Measurements from ENCODE around the gene FCER1A. TPM values are rescaled to one million over a fixed set of nuclear protein-coding genes. Genes with fewer than 3 reads are reported as not detected.

Gene FCER1A
- total RNA-seq, 2 donors from 2014 or later, result 1.3 to 1.5 TPM

DNA sequence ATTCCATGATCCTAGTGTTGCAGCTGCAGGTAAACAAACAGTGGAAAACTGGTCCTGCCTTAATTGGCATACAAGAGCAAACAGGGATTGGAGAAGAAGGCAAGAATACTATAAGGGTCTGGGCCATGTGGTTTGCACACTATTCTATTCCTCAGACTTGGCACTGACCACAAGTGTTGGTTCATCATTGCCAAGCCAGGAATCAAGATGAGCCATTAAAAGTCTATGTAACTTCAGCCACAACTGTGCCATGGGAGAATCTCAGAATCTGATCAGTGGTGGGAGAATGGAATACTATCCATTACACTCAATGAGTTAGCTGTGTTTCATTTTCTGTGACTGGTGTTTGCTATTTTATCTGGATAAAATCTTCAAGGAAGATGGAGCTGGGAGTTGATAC lies 26.2 kb upstream of the FCER1A start:
- H3K4me3 ChIP-seq, result no peak overlapping the region
- no peaks in the 10 kb centered on the region for H3K9me3 ChIP-seq
- H3K36me3 ChIP-seq, result no peaks in the 10 kb centered on the region
- no peaks in the 10 kb centered on the region for H3K4me1 ChIP-seq (replicated peaks)
- H3K27me3 ChIP-seq (replicated peaks; ENCODE audit: insufficient read depth), result no peaks in the 10 kb centered on the region
- intact Hi-C loops (cut with DNase I), result no loop called here
- no peak for TF ChIP-seq POLR2A (IDR thresholded peaks at IDR 0.05)
- TF ChIP-seq, protein P1, sequence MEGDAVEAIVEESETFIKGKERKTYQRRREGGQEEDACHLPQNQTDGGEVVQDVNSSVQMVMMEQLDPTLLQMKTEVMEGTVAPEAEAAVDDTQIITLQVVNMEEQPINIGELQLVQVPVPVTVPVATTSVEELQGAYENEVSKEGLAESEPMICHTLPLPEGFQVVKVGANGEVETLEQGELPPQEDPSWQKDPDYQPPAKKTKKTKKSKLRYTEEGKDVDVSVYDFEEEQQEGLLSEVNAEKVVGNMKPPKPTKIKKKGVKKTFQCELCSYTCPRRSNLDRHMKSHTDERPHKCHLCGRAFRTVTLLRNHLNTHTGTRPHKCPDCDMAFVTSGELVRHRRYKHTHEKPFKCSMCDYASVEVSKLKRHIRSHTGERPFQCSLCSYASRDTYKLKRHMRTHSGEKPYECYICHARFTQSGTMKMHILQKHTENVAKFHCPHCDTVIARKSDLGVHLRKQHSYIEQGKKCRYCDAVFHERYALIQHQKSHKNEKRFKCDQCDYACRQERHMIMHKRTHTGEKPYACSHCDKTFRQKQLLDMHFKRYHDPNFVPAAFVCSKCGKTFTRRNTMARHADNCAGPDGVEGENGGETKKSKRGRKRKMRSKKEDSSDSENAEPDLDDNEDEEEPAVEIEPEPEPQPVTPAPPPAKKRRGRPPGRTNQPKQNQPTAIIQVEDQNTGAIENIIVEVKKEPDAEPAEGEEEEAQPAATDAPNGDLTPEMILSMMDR (IDR thresholded peaks at IDR 0.05), result no peak
- TF ChIP-seq POLR2AphosphoS5 (IDR thresholded peaks at IDR 0.05), result no peak
- H3K27ac ChIP-seq, result no peak overlapping the region
- DNase-seq (ENCODE audit: low spot score), result no peak

DNA sequence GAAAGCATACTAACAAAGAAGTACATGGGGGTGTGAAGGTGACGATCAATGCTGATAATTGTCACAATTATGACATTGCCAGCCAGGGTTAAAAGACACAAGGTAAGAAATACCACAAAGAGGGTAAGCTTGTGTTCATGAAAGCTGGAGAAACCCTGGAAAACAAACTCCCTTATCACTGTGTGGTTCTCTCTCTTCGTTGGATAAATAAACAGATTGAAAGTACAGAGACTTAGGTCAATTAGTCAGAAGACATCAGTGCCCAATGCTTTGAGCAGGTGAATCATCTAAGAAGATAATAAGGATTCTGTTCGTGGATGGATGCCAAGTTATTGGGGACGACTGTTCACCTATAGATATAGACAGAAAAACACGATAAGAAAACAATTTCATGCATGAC lies 22.4 kb upstream of the FCER1A start:
- WGBS, result 63% methylated on average over 5 of the region's 5 CpGs
- Histone ChIP-seq H3K27ac (no peak overlapping the region), H3K4me1 (replicated peaks) (no peaks in the 10 kb centered on the region), H3K36me3 (no peaks in the 10 kb centered on the region), H3K9me3 (no peaks in the 10 kb centered on the region), H3K4me3 (no peak overlapping the region), H3K27me3 (replicated peaks; ENCODE audit: insufficient read depth) (no peaks in the 10 kb centered on the region)
- TF ChIP-seq POLR2AphosphoS5 (IDR thresholded peaks at IDR 0.05), result no peak
- intact Hi-C loops (cut with DNase I), result no loop called here
- DNase-seq (ENCODE audit: low spot score), result no peak

DNA sequence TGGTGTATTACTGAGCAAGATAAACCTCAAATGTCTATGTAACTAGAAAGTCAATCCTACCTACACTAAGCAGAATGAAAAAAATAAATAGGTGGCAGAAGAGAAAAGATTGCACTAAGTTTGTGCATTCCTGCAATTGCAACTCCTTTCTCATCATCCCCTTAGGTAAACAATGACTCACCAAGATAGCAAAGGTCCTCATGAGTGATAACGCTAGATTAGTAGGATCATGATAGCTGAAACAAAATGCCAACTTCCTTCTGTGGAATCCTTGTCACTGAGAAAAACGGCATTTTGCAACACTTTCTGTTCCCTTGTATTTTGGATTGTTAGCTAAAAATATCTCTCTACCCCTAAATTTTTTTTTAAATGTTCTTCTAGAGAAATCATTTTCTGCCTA lies 20.0 kb upstream of the FCER1A start:
- Histone ChIP-seq H3K4me3 (no peak overlapping the region), H3K36me3 (no peaks in the 10 kb centered on the region), H3K27me3 (replicated peaks; ENCODE audit: insufficient read depth) (no peaks in the 10 kb centered on the region), H3K27ac (no peak overlapping the region), H3K9me3 (no peaks in the 10 kb centered on the region), H3K4me1 (replicated peaks) (no peaks in the 10 kb centered on the region)
- DNase-seq (ENCODE audit: low spot score), result no peak
- WGBS, result 48% methylated on average over 2 of the region's 2 CpGs
- intact Hi-C loops (cut with DNase I), result no loop called here
- TF ChIP-seq POLR2AphosphoS5 (IDR thresholded peaks at IDR 0.05), result no peak
- no peak for TF ChIP-seq POLR2A (IDR thresholded peaks at IDR 0.05)
- TF ChIP-seq, protein P1 (IDR thresholded peaks at IDR 0.05), result no peak

DNA sequence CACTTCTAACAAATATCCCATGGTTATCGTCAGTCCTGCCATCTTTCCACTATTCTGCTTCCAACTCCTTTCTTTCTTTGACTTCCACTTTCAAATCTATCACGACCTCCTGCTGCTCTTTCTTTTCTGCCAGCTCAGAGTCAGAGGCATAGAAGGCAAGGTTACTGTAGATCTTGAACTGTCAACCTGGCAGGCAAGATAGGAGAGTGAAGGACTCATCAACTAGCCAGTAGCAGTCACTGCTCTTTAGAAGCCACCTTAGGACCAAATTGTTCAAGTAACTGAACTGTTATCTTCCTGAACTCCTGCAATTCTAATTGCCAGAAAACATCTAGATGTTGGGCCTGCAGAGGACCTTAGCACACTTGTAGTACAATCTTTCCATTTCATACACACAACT lies 13.1 kb upstream of the FCER1A start:
- H3K36me3 ChIP-seq, result no peaks in the 10 kb centered on the region
- H3K4me1 ChIP-seq (replicated peaks), result no peaks in the 10 kb centered on the region
- intact Hi-C loops (cut with DNase I), result no loop called here
- H3K27me3 ChIP-seq (replicated peaks; ENCODE audit: insufficient read depth), result no peaks in the 10 kb centered on the region
- no peak for TF ChIP-seq POLR2AphosphoS5 (IDR thresholded peaks at IDR 0.05)
- no peak for TF ChIP-seq POLR2A (IDR thresholded peaks at IDR 0.05)
- TF ChIP-seq, protein P1 (IDR thresholded peaks at IDR 0.05), result no peak
- H3K9me3 ChIP-seq, result no peaks in the 10 kb centered on the region
- no peak for DNase-seq (ENCODE audit: low spot score)
- H3K4me3 ChIP-seq, result no peak overlapping the region
- 70% methylated on average over 2 of the region's 2 CpGs for WGBS
- H3K27ac ChIP-seq, result no peak overlapping the region

DNA sequence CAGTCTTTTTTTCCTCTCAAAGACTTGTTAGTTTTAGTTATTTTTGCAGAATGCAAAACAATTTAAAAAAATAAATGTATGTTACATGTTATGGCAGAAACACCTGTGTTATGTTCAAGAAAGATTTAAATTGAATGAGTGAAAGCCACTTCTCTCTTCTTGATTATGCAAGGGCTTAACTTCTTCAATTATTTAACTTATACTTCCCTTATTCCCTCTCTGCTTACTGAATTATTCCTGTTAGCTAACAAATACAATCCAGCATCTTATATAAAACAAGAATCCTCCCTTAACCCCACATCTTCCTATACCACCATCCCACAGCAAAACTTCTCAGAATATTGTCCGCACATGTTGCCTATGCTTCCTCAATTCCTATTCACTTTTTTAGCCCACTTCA lies 10.7 kb upstream of the FCER1A start:
- WGBS, result 91% methylated on average over 1 of the region's 1 CpG
- Histone ChIP-seq H3K36me3 (no peaks in the 10 kb centered on the region), H3K27ac (no peak overlapping the region), H3K4me3 (no peak overlapping the region), H3K9me3 (no peaks in the 10 kb centered on the region), H3K27me3 (replicated peaks; ENCODE audit: insufficient read depth) (no peaks in the 10 kb centered on the region), H3K4me1 (replicated peaks) (no peaks in the 10 kb centered on the region)
- no peak for DNase-seq (ENCODE audit: low spot score)
- intact Hi-C loops (cut with DNase I), result no loop called here
- TF ChIP-seq POLR2AphosphoS5 (IDR thresholded peaks at IDR 0.05) (no peak), POLR2A (IDR thresholded peaks at IDR 0.05) (no peak)
- TF ChIP-seq, protein P1 (IDR thresholded peaks at IDR 0.05), result no peak
